DOHH2 (cell line): ENCODE results near the gene KCNJ6.

Source experiments
- H3F3A ChIP-seq: fragments of 200-600 bp; sonication (generic), shearing (Covaris generic); 2 replicates; pipeline ENCODE4 v1.6.0; 2016; ENCODE audit warnings: antibody characterized with exemption, mild to moderate bottlenecking; ENCODE audit not compliant: control insufficient read depth, insufficient read depth
- H3K27ac ChIP-seq: fragments of 200-600 bp; sonication (generic); 2 replicates; pipeline ENCODE4 v1.5.1; 2014; ENCODE audit warnings: low read depth, mild to moderate bottlenecking, low read length, moderate library complexity
- H3K27me3 ChIP-seq: fragments of 200-600 bp; sonication (generic); 2 replicates; pipeline ENCODE4 v1.6.1; 2014; ENCODE audit warnings: mild to moderate bottlenecking, low read length, mixed read lengths; ENCODE audit not compliant: control insufficient read depth
- H3K36me3 ChIP-seq: fragments of 200-600 bp; sonication (generic); 2 replicates; pipeline ENCODE4 v1.6.1; 2014; ENCODE audit warnings: mild to moderate bottlenecking, low read length, moderate library complexity, mixed read lengths; ENCODE audit not compliant: control insufficient read depth
- H3K4me1 ChIP-seq: fragments of 200-600 bp; sonication (generic); 2 replicates; pipeline ENCODE4 v1.6.1; 2014; ENCODE audit warnings: mild to moderate bottlenecking, low read length, mixed read lengths; ENCODE audit not compliant: control insufficient read depth
- H3K4me2 ChIP-seq: fragments of 200-600 bp; sonication (generic); 2 replicates; pipeline ENCODE4 v1.6.0; 2014; ENCODE audit warnings: mild to moderate bottlenecking, low read length, moderate library complexity
- H3K4me3 ChIP-seq: fragments of 200-600 bp; sonication (generic); 2 replicates; pipeline ENCODE4 v1.5.1; 2014; ENCODE audit warnings: mild to moderate bottlenecking, low read length, mixed read lengths
- H3K79me2 ChIP-seq: fragments of 200-600 bp; sonication (generic); 2 replicates; pipeline ENCODE4 v1.6.1; 2014; ENCODE audit warnings: mild to moderate bottlenecking, low read length, mixed read lengths; ENCODE audit not compliant: control insufficient read depth
- H3K9me2 ChIP-seq: fragments of 200-600 bp; sonication (generic); replicated peaks from 2 replicates; pipeline ENCODE4 v1.6.1; 2014; ENCODE audit warnings: mild to moderate bottlenecking, low read length, mixed read lengths; ENCODE audit not compliant: control insufficient read depth
- H3K9me3 ChIP-seq: fragments of 200-600 bp; sonication (generic); 2 replicates; pipeline ENCODE4 v1.6.1; 2014; ENCODE audit warnings: antibody characterized with exemption, low read length, mixed read lengths; ENCODE audit not compliant: control insufficient read depth, insufficient read depth
- H4K20me1 ChIP-seq: fragments of 200-600 bp; sonication (generic); 2 replicates; pipeline ENCODE4 v1.6.0; 2014; ENCODE audit warnings: low read depth, mild to moderate bottlenecking, antibody characterized with exemption, low read length, moderate library complexity; ENCODE audit not compliant: control insufficient read depth, insufficient read depth
- EZH2phosphoT487 ChIP-seq: fragments of 200-600 bp; sonication (generic); IDR thresholded peaks from 2 replicates; pipeline ENCODE4 v1.6.1; 2017; ENCODE audit warnings: borderline replicate concordance, mild to moderate bottlenecking, antibody characterized with exemption, low read length, moderate library complexity, mixed read lengths
- TF ChIP-seq, protein P1 (sequence below): fragments of 200-600 bp; sonication (generic); IDR thresholded peaks from one replicate; pipeline ENCODE4 v1.5.1; 2014; ENCODE audit warnings: antibody characterized with exemption, mild to moderate bottlenecking, low read depth, low read length; ENCODE audit not compliant: poor library complexity, severe bottlenecking

The KCNJ6 gene

DNA sequence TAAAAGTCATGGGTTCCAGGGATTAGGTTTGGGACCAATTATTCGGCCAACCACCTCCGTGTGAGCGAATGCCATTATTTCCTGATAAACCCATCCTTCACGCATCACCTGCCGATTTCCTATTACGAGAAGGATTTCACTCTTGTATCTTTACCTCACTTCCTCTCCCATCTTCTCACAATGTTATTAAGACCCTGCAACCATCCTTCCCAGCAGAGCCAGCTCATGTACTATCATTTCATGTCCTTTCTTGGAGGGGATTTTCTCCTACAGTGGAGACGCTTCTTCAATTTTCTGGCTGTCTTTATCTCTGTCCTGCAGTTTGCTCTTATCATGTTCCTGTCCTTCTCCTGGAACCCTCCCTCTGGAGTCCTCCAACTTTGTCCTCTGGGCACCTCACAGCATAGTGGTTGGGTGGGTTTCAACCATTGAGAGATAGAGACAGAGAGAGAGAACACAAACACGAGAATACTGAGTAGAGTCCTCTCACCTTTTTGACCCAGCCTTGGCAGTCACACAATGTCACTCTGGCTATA, 357.5 kb downstream of the KCNJ6 start:
- no peaks in the 10 kb centered on the region for H4K20me1 ChIP-seq
- no peaks in the 10 kb centered on the region for H3K36me3 ChIP-seq
- H3K27ac ChIP-seq: no peak overlapping the region

More for the DNA sequence above, 357.5 kb downstream of the KCNJ6 start:
- Histone ChIP-seq H3K4me1 (peaks cover 15% of the 10 kb centered on the region), H3K4me2 (no peak overlapping the region), H3K4me3 (no peak overlapping the region), H3K9me2 (no peaks in the 10 kb centered on the region), H3K9me3 (peaks cover 5% of the 10 kb centered on the region; the same call in 1 of the 2 replicates), H3K79me2 (peaks cover 2% of the 10 kb centered on the region; the same call in 1 of the 2 replicates), H3K27me3 (no peaks in the 10 kb centered on the region), H3F3A (no peaks in the 10 kb centered on the region)
- no peak for TF ChIP-seq EZH2phosphoT487
- TF ChIP-seq, protein P1, sequence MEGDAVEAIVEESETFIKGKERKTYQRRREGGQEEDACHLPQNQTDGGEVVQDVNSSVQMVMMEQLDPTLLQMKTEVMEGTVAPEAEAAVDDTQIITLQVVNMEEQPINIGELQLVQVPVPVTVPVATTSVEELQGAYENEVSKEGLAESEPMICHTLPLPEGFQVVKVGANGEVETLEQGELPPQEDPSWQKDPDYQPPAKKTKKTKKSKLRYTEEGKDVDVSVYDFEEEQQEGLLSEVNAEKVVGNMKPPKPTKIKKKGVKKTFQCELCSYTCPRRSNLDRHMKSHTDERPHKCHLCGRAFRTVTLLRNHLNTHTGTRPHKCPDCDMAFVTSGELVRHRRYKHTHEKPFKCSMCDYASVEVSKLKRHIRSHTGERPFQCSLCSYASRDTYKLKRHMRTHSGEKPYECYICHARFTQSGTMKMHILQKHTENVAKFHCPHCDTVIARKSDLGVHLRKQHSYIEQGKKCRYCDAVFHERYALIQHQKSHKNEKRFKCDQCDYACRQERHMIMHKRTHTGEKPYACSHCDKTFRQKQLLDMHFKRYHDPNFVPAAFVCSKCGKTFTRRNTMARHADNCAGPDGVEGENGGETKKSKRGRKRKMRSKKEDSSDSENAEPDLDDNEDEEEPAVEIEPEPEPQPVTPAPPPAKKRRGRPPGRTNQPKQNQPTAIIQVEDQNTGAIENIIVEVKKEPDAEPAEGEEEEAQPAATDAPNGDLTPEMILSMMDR: no peak
